Endothelial cell of umbilical vein (primary cell): ENCODE results near the gene LDB3. TPM values are rescaled to one million over a fixed set of nuclear protein-coding genes. Genes with fewer than 3 reads are reported as not detected.

ENCODE experiments used
- BruUV-seq: library from RNA; stranded (reverse); fragments of 400-500 nt; replicated peaks from 2 replicates; lab custom pipeline; 2021; lab: Mats Ljungman, UMichigan
- CTCF ChIA-PET: fragments of 300-600, 350-600 bp; sonication (Branson Sonifier 250); formaldehyde crosslinking; loops from one replicate; lab custom pipeline; 2021; ENCODE audit warnings: antibody characterized with exemption, inconsistent platforms; lab: Charles Lee
- POLR2A ChIA-PET: fragments of 300-600, 350-600 bp; sonication (Branson Sonifier 250); formaldehyde crosslinking; loops from one replicate; lab custom pipeline; 2021; ENCODE audit warnings: antibody characterized with exemption, inconsistent platforms; lab: Charles Lee
- DNase-seq: peaks from one replicate; pipeline ENCODE4 v3.0.0-alpha.2; 2011; ENCODE audit warnings: low read depth, low spot score
- FAIRE-seq: peaks from 2 replicates; lab custom pipeline; 2011; peaks lifted over from hg19 to GRCh38; lab: Jason Lieb, UNC
- H2AFZ ChIP-seq: 2 replicates; pipeline ENCODE4 v1.6.0; 2012; ENCODE audit warnings: low read depth, low read length, control low read depth, inconsistent platforms
- H3K27ac ChIP-seq: 2 replicates; pipeline ENCODE4 v1.5.1; 2011; ENCODE audit warnings: low read depth, mild to moderate bottlenecking, control low read depth, low read length, moderate library complexity; ENCODE audit not compliant: insufficient read depth
- H3K27me3 ChIP-seq, 2 experiments: 2 replicates each; pipeline versions ENCODE4 v1.6.0 to v1.6.1; 2011; ENCODE audit warnings: low read length in 2 of 2, mixed read lengths in 1 of 2; ENCODE audit not compliant: control insufficient read depth in 2 of 2, insufficient read depth in 2 of 2
- H3K36me3 ChIP-seq, 2 experiments: 2 replicates in 1 of 2; 3 replicates in 1 of 2; pipeline ENCODE4 v1.5.1; 2011; ENCODE audit warnings: low read length in 2 of 2, mild to moderate bottlenecking in 1 of 2, moderate library complexity in 1 of 2; ENCODE audit not compliant: control insufficient read depth in 2 of 2, insufficient read depth in 2 of 2; ENCODE audit errors: extremely low read depth in 1 of 2
- H3K4me1 ChIP-seq: 3 replicates; pipeline ENCODE4 v1.5.1; 2011; ENCODE audit warnings: mild to moderate bottlenecking, low read length; ENCODE audit not compliant: control insufficient read depth, insufficient read depth; ENCODE audit errors: extremely low read depth
- H3K4me2 ChIP-seq: 2 replicates; pipeline ENCODE4 v1.6.1; 2011; ENCODE audit warnings: low read length, control low read depth, mixed read lengths; ENCODE audit not compliant: insufficient read depth
- H3K4me3 ChIP-seq, 3 experiments: fragments of 200-600 bp in 1 of 3; sonication (generic), shearing (Covaris generic) in 1 of 3; replicated peaks in 1 of 3; 2 replicates each; pipeline ENCODE4 v1.5.1; 2011 to 2016; ENCODE audit warnings: control low read depth in 3 of 3, low read length in 3 of 3, mild to moderate bottlenecking in 2 of 3, inconsistent platforms in 1 of 3, low read depth in 1 of 3, moderate library complexity in 1 of 3; ENCODE audit not compliant: insufficient read depth in 1 of 3
- H3K79me2 ChIP-seq: 2 replicates; pipeline ENCODE4 v1.6.0; 2012; ENCODE audit warnings: low read length, inconsistent platforms; ENCODE audit not compliant: control insufficient read depth, insufficient read depth
- H3K9ac ChIP-seq: replicated peaks from 2 replicates; pipeline ENCODE3; 2011; ENCODE audit warnings: low read length, control low read depth; ENCODE audit not compliant: insufficient read depth; ENCODE audit errors: extremely low read depth
- H3K9me1 ChIP-seq: replicated peaks from 3 replicates; pipeline ENCODE4 v1.6.0; 2011; ENCODE audit warnings: mild to moderate bottlenecking, low read length; ENCODE audit not compliant: control insufficient read depth, insufficient read depth; ENCODE audit errors: extremely low read depth
- H3K9me3 ChIP-seq: replicated peaks from 2 replicates; pipeline ENCODE4 v1.5.1; 2012; ENCODE audit warnings: low read length, inconsistent platforms; ENCODE audit not compliant: control insufficient read depth, insufficient read depth
- H4K20me1 ChIP-seq: replicated peaks from 2 replicates; pipeline ENCODE3; 2011; ENCODE audit warnings: mild to moderate bottlenecking, low read length; ENCODE audit not compliant: control insufficient read depth, insufficient read depth; ENCODE audit errors: extremely low read depth
- CTCF ChIP-seq, 2 donors: IDR thresholded peaks; 1 replicate in 1 of 2; 2 replicates in 1 of 2; pipeline ENCODE4 v1.5.1; 2011; ENCODE audit warnings: low read length in 2 of 2, mild to moderate bottlenecking in 2 of 2, moderate library complexity in 2 of 2, control low read depth in 1 of 2, inconsistent platforms in 1 of 2, low read depth in 1 of 2; ENCODE audit not compliant: insufficient read depth in 1 of 2; ENCODE audit errors: extremely low read depth in 1 of 2
- FOS ChIP-seq: IDR thresholded peaks from 2 replicates; pipeline ENCODE4 v1.6.1; 2011; ENCODE audit warnings: mild to moderate bottlenecking, low read length, moderate library complexity, borderline replicate concordance; ENCODE audit not compliant: insufficient read depth
- GATA2 ChIP-seq: IDR thresholded peaks from 2 replicates; pipeline ENCODE4 v1.7.0; 2011; ENCODE audit warnings: low read depth, mild to moderate bottlenecking, moderate library complexity, mixed read lengths, low read length; ENCODE audit not compliant: insufficient read length, insufficient read depth
- JUN ChIP-seq: IDR thresholded peaks from 2 replicates; pipeline ENCODE4 v1.6.1; 2011; ENCODE audit warnings: borderline replicate concordance, low read depth; ENCODE audit not compliant: insufficient read length, insufficient read depth
- MAX ChIP-seq: IDR thresholded peaks from 2 replicates; pipeline ENCODE4 v1.6.1; 2011; ENCODE audit not compliant: insufficient read depth, insufficient read length
- MYC ChIP-seq: IDR thresholded peaks from one replicate; pipeline ENCODE4 v1.6.1; 2011; ENCODE audit warnings: mild to moderate bottlenecking, low read depth, low read length
- POLR2AphosphoS5 ChIP-seq: IDR thresholded peaks from 2 replicates; pipeline ENCODE4 v1.6.1; 2012; ENCODE audit warnings: low read depth, mild to moderate bottlenecking, control low read depth, low read length, moderate library complexity; ENCODE audit not compliant: insufficient read depth
- dilution Hi-C: fragments of 300-500 bp; cut with MboI; formaldehyde crosslinking; loops from one replicate; pipeline ENCODE4 v1.15.0; 2019; ENCODE audit warnings: low sequenced_read_pairs; ENCODE audit not compliant: extremely low pct_ligation_motif_present
- intact Hi-C: fragments of 100-400 bp; cut with micrococcal nuclease; formaldehyde crosslinking; loops from one replicate; pipeline ENCODE4 v1.10.0; 2022
- polyA plus RNA-seq, 4 experiments: library from polyadenylated mRNA; depleted of rRNA in 3 of 4; stranded (reverse) in 3 of 4; unstranded in 1 of 4; fragments of >200 nt; gene quantifications; 2 replicates each; pipeline versions ENCODE4 v1.2.1 to v1.2.3, GENCODE V29; 2011 to 2012; ENCODE audit warnings: missing spikeins in 1 of 4
- total RNA-seq: library from RNA; stranded (reverse); gene quantifications from 2 replicates; pipeline ENCODE4 v1.2.3, GENCODE V29; 2021

Gene LDB3
- total and polyA plus RNA-seq, 2 donors (not counting 3 experiments of a cell fraction or from before 2014, with no cell fraction given), result not detected

- ChIA-PET POLR2A (no interaction called here), CTCF (no interaction called here)
- H3K9me3 ChIP-seq, result no peaks in the 10 kb centered on the region
- H3K79me2 ChIP-seq, result no peaks in the 10 kb centered on the region
- TF ChIP-seq FOS, result no peak
- TF ChIP-seq JUN, result no peak
- no peak for TF ChIP-seq MAX
- peak; percentile 5 to 21 for TF ChIP-seq CTCF (IDR thresholded peaks at IDR 0.05; ENCODE audit: extremely low read depth in 1 of 2, insufficient read depth in 1 of 2, low read depth in 1 of 2, low read length in 2 of 2)
- no peak for TF ChIP-seq MYC
- no peak for TF ChIP-seq GATA2
- TF ChIP-seq POLR2AphosphoS5, result no peak
- BruUV-seq, result no TSS peak
- no peak overlapping the region for H3K4me2 ChIP-seq
- dilution Hi-C loops, result no loop called here
- H3K9ac ChIP-seq, result no peak overlapping the region
- FAIRE-seq (no peak), DNase-seq (no peak)
- intact Hi-C loops, result no loop called here
- no peaks in the 10 kb centered on the region for H3K4me1 ChIP-seq
- peaks cover 11 to 20% of the 10 kb centered on the region in 2 experiments for H3K27me3 ChIP-seq
- no peak overlapping the region for H3K4me3 ChIP-seq
- H3K9me1 ChIP-seq, result no peaks in the 10 kb centered on the region
- no peak overlapping the region for H3K27ac ChIP-seq
- no peak overlapping the region for H2AFZ ChIP-seq
- no peaks in the 10 kb centered on the region for H3K36me3 ChIP-seq
- no peaks in the 10 kb centered on the region for H4K20me1 ChIP-seq
These were observed 36.1 kb upstream of the LDB3 start for GRCh38 chr10:86632009-86632800.
